H1 (cell line): Measurements from ENCODE around the gene ASTN2.

Experiments
- CHD2 ChIP-seq: IDR thresholded peaks from 2 replicates; pipeline ENCODE4 v1.6.1; 2012; ENCODE audit warnings: low read length, improper control_type of control experiment
- CTCF ChIP-seq, 3 experiments: IDR thresholded peaks; 1 replicate in 2 of 3; 2 replicates in 1 of 3; pipeline versions ENCODE4 v1.5.1 to v1.6.1; 2011; ENCODE audit warnings: low read length in 3 of 3, mild to moderate bottlenecking in 3 of 3, inconsistent platforms in 2 of 3, low read depth in 1 of 3, moderate library complexity in 1 of 3; ENCODE audit not compliant: insufficient read depth in 1 of 3; ENCODE audit errors: control extremely low read depth in 1 of 3
- EZH2 ChIP-seq: fragments of 200-600 bp; sonication (generic); IDR thresholded peaks from 2 replicates; pipeline ENCODE4 v1.7.1; 2012; ENCODE audit warnings: low read depth, mild to moderate bottlenecking, moderate library complexity, low read length, inconsistent platforms; ENCODE audit not compliant: severe bottlenecking
- GABPA ChIP-seq: IDR thresholded peaks from 2 replicates; pipeline ENCODE4 v1.6.1; 2011; ENCODE audit warnings: mild to moderate bottlenecking, low read length, moderate library complexity, borderline replicate concordance; ENCODE audit not compliant: insufficient read depth
- RFX5 ChIP-seq: IDR thresholded peaks from 2 replicates; pipeline ENCODE4 v1.6.1; 2011; ENCODE audit warnings: low read depth, low read length, improper control_type of control experiment, borderline replicate concordance

GRCh38 chr9:117313989-117314388 is 100.9 kb downstream of the ASTN2 start:
- TF ChIP-seq EZH2: no peak
- no peak for TF ChIP-seq CHD2
- TF ChIP-seq RFX5: no peak
- TF ChIP-seq CTCF (IDR thresholded peaks at IDR 0.05; ENCODE audit: control extremely low read depth in 1 of 3, insufficient read depth in 1 of 3, low read depth in 1 of 3, low read length in 3 of 3): no peak
- TF ChIP-seq GABPA: no peak
